ENCODE measurements around the gene METTL2B.

DNA sequence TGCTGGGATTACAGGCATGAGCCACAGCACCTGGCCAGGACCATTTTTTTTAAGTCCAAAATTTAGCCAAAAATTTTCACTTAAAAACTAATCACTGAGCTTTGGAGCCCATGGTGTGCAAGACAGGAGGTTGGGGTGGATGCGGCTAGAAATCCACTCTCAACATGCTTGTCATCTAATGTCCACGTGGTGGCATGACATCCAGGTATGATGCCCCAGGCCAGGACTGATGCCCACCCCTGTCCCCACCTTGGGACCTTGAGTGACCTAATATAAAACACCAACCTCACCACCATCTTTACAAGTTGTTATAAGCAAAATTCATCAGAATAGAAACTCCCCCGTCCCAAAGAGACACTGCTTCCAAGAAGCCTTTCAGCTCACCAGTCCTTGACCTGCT is 46.3 kb upstream of the METTL2B start:
- no peak for TF ChIP-seq EZH2phosphoT487 (IDR thresholded peaks at IDR 0.05; ENCODE audit: borderline replicate concordance, low read depth, low read length)
- TF ChIP-seq, protein P1, sequence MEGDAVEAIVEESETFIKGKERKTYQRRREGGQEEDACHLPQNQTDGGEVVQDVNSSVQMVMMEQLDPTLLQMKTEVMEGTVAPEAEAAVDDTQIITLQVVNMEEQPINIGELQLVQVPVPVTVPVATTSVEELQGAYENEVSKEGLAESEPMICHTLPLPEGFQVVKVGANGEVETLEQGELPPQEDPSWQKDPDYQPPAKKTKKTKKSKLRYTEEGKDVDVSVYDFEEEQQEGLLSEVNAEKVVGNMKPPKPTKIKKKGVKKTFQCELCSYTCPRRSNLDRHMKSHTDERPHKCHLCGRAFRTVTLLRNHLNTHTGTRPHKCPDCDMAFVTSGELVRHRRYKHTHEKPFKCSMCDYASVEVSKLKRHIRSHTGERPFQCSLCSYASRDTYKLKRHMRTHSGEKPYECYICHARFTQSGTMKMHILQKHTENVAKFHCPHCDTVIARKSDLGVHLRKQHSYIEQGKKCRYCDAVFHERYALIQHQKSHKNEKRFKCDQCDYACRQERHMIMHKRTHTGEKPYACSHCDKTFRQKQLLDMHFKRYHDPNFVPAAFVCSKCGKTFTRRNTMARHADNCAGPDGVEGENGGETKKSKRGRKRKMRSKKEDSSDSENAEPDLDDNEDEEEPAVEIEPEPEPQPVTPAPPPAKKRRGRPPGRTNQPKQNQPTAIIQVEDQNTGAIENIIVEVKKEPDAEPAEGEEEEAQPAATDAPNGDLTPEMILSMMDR (conservative IDR thresholded peaks at IDR 0.05; ENCODE audit: low read length) = no peak
